ENCODE measurements around the gene TAF1B.
"Not testable (repeated sequence)": the region's sequence is repeated elsewhere in the genome, so short reads cannot be mapped to it uniquely, and the experiment has no call there.

The TAF1B gene

DNA sequence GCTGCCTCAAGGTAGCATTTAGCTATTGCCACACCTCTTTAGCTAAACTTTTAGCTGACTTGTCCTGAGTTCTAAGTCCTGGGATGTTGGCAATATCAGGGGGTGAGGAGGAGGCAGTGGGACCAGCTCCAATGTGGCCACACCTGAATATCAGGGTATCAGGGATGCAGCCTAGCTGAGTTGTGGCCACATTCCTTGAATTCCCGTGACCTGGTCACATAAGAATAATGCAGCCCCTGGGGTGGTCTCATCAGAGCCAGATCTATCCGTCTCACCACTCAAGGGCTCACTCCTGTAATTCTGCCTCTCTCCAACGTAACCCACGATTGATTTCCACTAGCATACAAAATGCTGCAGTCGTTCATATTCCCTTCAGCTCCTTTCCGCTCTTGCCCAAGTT lies 11.6 kb upstream of the TAF1B start:
- Histone ChIP-seq H3K9me3 (ENCODE audit: control insufficient read depth, insufficient read depth, low read length) (no peaks in the 10 kb centered on the region), H3K27me3 (ENCODE audit: control insufficient read depth, insufficient read depth, low read length) (no peaks in the 10 kb centered on the region), H3K4me1 (ENCODE audit: control insufficient read depth, insufficient read depth, low read length) (peaks cover 1% of the 10 kb centered on the region; the same call in 1 of the 2 replicates), H3K4me3 (ENCODE audit: low read length) (no peak overlapping the region), H3K36me3 (ENCODE audit: control insufficient read depth, insufficient read depth, low read length) (no peaks in the 10 kb centered on the region), H3K27ac (ENCODE audit: low read length) (no peak overlapping the region)
- no peak for DNase-seq (ENCODE audit: low read depth, low spot score)
- no CpG with 5 or more reads among the region's 6 CpGs for WGBS (ENCODE audit: insufficient coverage, insufficient read length)

DNA sequence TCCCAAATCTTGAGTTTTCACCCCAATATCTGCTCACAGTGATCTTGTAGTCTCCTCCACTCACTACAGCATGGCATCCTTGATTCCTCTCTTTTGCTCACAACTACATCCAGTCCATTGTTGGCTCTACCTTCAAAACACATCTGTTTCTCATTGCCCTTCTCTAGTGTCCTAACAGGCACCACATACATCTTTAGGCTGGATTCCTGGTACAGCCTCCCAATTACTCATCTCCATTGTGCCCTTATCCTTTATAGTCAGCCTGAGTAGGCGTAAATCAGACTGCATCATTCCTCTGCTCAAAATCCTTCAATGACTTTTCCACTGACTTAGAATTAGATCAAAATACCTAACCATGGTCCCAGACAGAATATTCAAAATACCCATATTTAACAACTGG lies 10.7 kb upstream of the TAF1B start:
- Histone ChIP-seq H3K36me3 (ENCODE audit: control insufficient read depth, insufficient read depth, low read length) (no peaks in the 10 kb centered on the region), H3K27me3 (ENCODE audit: control insufficient read depth, insufficient read depth, low read length) (no peaks in the 10 kb centered on the region), H3K4me3 (ENCODE audit: low read length) (no peak overlapping the region), H3K4me1 (ENCODE audit: control insufficient read depth, insufficient read depth, low read length) (peaks cover 1% of the 10 kb centered on the region; the same call in 1 of the 2 replicates), H3K9me3 (ENCODE audit: control insufficient read depth, insufficient read depth, low read length) (no peaks in the 10 kb centered on the region), H3K27ac (ENCODE audit: low read length) (no peak overlapping the region)
- WGBS (ENCODE audit: insufficient coverage, insufficient read length), result no CpG with 5 or more reads among the region's 1 CpG
- DNase-seq (ENCODE audit: low read depth, low spot score), result no peak

DNA sequence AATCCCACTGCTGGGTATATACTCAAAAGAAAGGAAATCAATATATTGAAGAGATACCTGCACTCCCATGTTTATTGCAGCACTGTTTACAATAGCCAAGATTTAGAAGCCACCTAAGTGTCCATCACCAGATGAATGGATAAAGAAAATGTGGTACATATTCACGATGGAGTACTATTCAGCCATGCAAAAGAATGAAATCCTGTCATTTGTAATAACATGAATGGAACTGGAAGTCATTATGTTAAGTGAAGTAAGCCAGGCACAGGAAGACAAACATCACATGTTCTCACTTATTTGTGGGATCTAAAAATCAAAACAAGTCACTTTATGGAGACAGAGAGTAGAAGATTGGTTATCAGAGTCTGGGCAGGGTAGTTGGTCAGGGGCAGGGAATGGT lies 8.2 kb upstream of the TAF1B start:
- H3K36me3 ChIP-seq (ENCODE audit: control insufficient read depth, insufficient read depth, low read length), result not testable (repeated sequence)

DNA sequence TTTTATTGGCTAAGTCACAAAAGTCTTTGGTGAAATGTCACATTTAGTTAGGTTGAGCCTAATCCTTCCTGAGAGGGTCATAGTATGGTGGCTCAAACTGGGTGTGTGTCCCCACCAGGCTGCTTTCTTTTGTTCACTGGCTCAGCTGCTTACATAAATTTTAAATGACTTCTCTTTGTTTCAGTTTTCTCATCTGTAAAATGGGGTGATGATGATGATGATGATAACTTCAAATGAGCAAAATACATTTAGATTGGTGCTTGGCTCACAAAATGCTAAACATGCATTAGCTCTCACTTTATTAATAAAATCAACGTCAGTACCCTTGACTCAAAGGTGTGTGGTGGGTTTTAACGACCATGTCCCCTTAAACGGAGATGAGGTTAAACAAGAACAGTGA lies 7.2 kb upstream of the TAF1B start:
- no peaks in the 10 kb centered on the region for H3K9me3 ChIP-seq (ENCODE audit: control insufficient read depth, insufficient read depth, low read length)
- no peak overlapping the region for H3K4me3 ChIP-seq (ENCODE audit: low read length)
- no peak for DNase-seq (ENCODE audit: low read depth, low spot score)
- no CpG with 5 or more reads among the region's 3 CpGs for WGBS (ENCODE audit: insufficient coverage, insufficient read length)
- H3K27ac ChIP-seq (ENCODE audit: low read length), result no peak overlapping the region
- no peaks in the 10 kb centered on the region for H3K27me3 ChIP-seq (ENCODE audit: control insufficient read depth, insufficient read depth, low read length)
- H3K36me3 ChIP-seq (ENCODE audit: control insufficient read depth, insufficient read depth, low read length), result no peaks in the 10 kb centered on the region
- 0 out of 2 replicates have a peak, but pooled peaks cover 1% of the 10 kb centered on the region for H3K4me1 ChIP-seq (ENCODE audit: control insufficient read depth, insufficient read depth, low read length)

More for the DNA sequence above, 8.2 kb upstream of the TAF1B start:
- H3K27ac ChIP-seq (ENCODE audit: low read length); H3K9me3 ChIP-seq (ENCODE audit: control insufficient read depth, insufficient read depth, low read length); H3K27me3 ChIP-seq (ENCODE audit: control insufficient read depth, insufficient read depth, low read length); H3K4me1 ChIP-seq (ENCODE audit: control insufficient read depth, insufficient read depth, low read length); DNase-seq (ENCODE audit: low read depth, low spot score); H3K4me3 ChIP-seq (ENCODE audit: low read length): not testable (repeated sequence)
- WGBS (ENCODE audit: insufficient coverage, insufficient read length), result no CpG with 5 or more reads among the region's 1 CpG

DNA sequence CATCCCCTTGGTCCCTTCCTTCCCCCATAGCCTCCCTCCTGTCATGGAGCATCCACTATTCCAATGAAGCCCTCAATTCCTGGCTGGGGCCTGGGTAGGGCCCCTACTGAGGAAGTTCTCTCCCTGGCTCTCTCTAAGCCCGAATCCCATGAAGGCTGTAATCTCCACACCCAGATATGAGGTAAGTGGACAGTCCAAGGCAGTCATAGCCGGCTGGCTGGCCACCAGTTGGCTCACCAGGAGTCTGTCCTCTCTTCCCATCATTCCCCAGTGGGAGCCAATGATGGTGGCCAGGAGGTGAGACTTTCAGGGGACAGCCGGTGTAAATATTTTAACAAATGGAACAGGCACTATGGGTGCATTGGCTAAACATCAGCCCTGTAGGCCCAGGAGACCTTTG lies 6.8 kb upstream of the TAF1B start:
- WGBS (ENCODE audit: insufficient coverage, insufficient read length), result no CpG with 5 or more reads among the region's 3 CpGs
- H3K4me3 ChIP-seq (ENCODE audit: low read length), result no peak overlapping the region
- H3K27me3 ChIP-seq (ENCODE audit: control insufficient read depth, insufficient read depth, low read length), result no peaks in the 10 kb centered on the region
- no peaks in the 10 kb centered on the region for H3K36me3 ChIP-seq (ENCODE audit: control insufficient read depth, insufficient read depth, low read length)
- DNase-seq (ENCODE audit: low read depth, low spot score), result no peak
- H3K9me3 ChIP-seq (ENCODE audit: control insufficient read depth, insufficient read depth, low read length), result no peaks in the 10 kb centered on the region
- no peak overlapping the region for H3K27ac ChIP-seq (ENCODE audit: low read length)
- 0 out of 2 replicates have a peak, but pooled peaks cover 1% of the 10 kb centered on the region for H3K4me1 ChIP-seq (ENCODE audit: control insufficient read depth, insufficient read depth, low read length)

DNA sequence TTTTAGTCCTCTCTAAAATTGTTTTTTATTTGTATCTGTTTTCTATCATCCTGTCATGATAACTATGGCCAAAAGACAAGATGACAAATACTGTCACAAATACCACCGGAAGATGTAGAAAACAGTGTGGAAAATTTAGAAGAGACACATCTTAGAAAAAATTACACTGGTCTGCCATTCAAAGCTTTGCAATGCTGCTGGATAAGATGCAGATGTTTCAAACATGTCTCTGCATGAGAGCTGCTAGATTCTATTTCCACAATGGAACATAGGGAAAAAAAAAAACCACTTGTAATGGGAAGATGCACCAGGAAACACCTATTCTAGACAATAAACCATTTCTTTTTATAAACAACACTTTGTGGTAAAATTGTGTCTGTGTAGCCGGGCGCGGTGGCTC lies 5.8 kb upstream of the TAF1B start:
- H3K27ac ChIP-seq (ENCODE audit: low read length), result no peak overlapping the region

DNA sequence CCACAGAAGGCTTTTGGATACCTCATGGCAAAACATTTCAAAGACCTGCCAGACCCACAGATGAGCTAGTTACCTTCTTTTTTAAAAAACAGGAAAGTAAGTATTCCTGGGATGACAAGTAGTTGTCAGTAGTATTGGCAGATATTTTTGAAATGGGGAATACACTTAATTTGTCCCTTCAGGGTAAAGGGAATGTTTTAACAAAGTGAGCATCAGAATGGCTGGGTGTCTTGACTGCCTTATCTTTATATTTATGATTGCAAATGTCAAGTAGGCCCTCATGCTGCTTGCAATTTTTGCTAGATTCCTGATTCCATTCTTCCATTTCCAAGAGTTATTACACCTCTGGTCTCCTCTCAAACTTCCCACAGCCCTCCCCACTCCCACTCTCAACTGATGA lies 4.9 kb upstream of the TAF1B start:
- DNase-seq (ENCODE audit: low read depth, low spot score), result no peak
- H3K27me3 ChIP-seq (ENCODE audit: control insufficient read depth, insufficient read depth, low read length), result no peaks in the 10 kb centered on the region
- H3K9me3 ChIP-seq (ENCODE audit: control insufficient read depth, insufficient read depth, low read length), result no peaks in the 10 kb centered on the region
- no peak overlapping the region for H3K27ac ChIP-seq (ENCODE audit: low read length)
- H3K4me3 ChIP-seq (ENCODE audit: low read length), result no peak overlapping the region
- no peaks in the 10 kb centered on the region for H3K4me1 ChIP-seq (ENCODE audit: control insufficient read depth, insufficient read depth, low read length)
- H3K36me3 ChIP-seq (ENCODE audit: control insufficient read depth, insufficient read depth, low read length), result no peaks in the 10 kb centered on the region

More for the DNA sequence above, 5.8 kb upstream of the TAF1B start:
- Histone ChIP-seq H3K36me3 (ENCODE audit: control insufficient read depth, insufficient read depth, low read length) (no peaks in the 10 kb centered on the region), H3K9me3 (ENCODE audit: control insufficient read depth, insufficient read depth, low read length) (no peaks in the 10 kb centered on the region), H3K4me1 (ENCODE audit: control insufficient read depth, insufficient read depth, low read length) (no peaks in the 10 kb centered on the region), H3K27me3 (ENCODE audit: control insufficient read depth, insufficient read depth, low read length) (no peaks in the 10 kb centered on the region), H3K4me3 (ENCODE audit: low read length) (no peak overlapping the region)
- DNase-seq (ENCODE audit: low read depth, low spot score), result no peak
- no CpG with 5 or more reads among the region's 4 CpGs for WGBS (ENCODE audit: insufficient coverage, insufficient read length)

DNA sequence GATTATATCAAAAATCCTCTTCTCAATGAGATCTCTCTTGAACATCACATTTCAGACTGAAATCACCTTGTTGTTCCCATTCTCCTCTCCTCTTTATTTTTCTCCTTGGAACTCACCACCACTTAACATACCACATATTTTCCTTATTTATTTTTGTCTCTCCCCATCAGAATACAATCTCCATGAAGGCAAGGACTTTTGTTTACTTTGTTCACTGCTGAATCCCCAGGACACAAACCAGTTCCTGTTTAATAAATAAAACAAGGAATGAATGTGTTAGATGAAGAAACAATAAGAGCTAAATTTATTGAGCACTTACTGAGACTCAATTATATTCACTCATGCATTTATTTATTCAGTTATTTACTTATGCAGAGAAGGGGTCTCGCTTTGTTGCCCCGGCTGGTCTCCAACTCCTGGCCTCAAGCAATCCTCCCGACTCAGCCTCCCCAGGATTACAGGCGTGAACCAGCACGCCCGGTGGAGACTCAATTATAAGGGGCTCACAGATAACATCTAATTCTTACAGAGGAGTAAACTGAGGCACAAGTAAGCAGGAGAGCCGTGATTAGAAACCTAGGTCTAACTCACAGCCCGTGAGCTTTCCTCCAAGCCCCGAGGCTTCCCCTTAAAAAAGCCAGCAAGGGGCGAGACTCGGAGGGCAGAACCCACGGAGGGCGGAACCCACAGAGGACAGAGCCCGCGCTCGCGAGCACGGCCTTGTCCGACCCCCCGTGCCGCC lies 616 bp upstream of the TAF1B start:
- peaks cover 10% of the 10 kb centered on the region; the same call in 1 of the 2 replicates for H3K36me3 ChIP-seq (ENCODE audit: control insufficient read depth, insufficient read depth, low read length)
- H3K4me1 ChIP-seq (ENCODE audit: control insufficient read depth, insufficient read depth, low read length), result no peaks in the 10 kb centered on the region
- DNase-seq (ENCODE audit: low read depth, low spot score), result no peak
- no peaks in the 10 kb centered on the region for H3K9me3 ChIP-seq (ENCODE audit: control insufficient read depth, insufficient read depth, low read length)
- no peak overlapping the region for H3K27ac ChIP-seq (ENCODE audit: low read length)
- H3K4me3 ChIP-seq (ENCODE audit: low read length), result peak overlapping the region; percentile 86; the same call in 1 of the 2 replicates
- WGBS (ENCODE audit: insufficient coverage, insufficient read length), result no CpG with 5 or more reads among the region's 21 CpGs
- H3K27me3 ChIP-seq (ENCODE audit: control insufficient read depth, insufficient read depth, low read length), result no peaks in the 10 kb centered on the region

DNA sequence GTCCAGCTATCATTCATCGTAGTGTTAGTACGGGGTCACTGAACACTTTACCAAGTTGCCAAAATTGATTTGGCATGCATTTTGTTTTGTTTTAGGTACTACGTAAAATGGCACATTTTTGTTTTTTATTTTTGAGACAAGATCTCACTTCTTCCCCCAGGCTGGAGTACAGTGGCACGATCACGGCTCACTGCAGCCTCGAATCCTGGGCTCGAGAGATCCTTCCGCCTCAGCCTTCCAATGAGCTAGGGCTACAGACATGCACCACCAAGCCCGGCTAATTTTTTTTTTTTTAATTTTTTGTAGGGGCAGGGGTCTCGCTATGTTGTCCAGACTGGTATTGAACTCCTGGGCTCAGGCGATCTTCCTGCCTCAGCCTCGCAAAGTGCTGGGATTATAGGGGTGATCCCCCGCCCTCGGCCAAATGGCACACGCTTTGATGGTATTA lies 786 bp downstream of the TAF1B start:
- peak overlapping the region; percentile 86; the same call in 1 of the 2 replicates for H3K4me3 ChIP-seq (ENCODE audit: low read length)
- no peaks in the 10 kb centered on the region for H3K4me1 ChIP-seq (ENCODE audit: control insufficient read depth, insufficient read depth, low read length)
- H3K27ac ChIP-seq (ENCODE audit: low read length), result no peak overlapping the region
- H3K9me3 ChIP-seq (ENCODE audit: control insufficient read depth, insufficient read depth, low read length), result no peaks in the 10 kb centered on the region
- H3K27me3 ChIP-seq (ENCODE audit: control insufficient read depth, insufficient read depth, low read length), result no peaks in the 10 kb centered on the region
- no CpG with 5 or more reads among the region's 15 CpGs for WGBS (ENCODE audit: insufficient coverage, insufficient read length)
- DNase-seq (ENCODE audit: low read depth, low spot score), result no peak
- peaks cover 10% of the 10 kb centered on the region; the same call in 1 of the 2 replicates for H3K36me3 ChIP-seq (ENCODE audit: control insufficient read depth, insufficient read depth, low read length)

DNA sequence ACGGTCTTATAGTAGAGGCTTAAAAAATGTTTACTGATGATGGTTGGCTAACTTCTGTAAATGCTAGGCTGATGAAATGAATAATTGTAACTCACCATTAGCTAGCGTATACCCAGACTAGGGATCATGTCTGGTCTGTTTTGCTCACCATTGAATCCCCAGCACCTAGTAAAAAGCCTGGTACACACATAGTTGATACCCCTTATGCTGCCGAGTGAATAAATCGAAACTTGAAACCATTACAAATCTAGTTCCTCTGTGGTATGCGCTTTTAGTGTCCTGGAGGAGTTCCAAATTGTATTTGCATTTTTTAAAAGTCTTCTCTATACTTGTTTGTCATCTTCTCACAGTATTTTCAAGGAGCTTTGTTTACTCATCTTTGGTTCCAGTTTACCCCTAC lies 1.3 kb downstream of the TAF1B start:
- DNase-seq (ENCODE audit: low read depth, low spot score), result no peak

DNA sequence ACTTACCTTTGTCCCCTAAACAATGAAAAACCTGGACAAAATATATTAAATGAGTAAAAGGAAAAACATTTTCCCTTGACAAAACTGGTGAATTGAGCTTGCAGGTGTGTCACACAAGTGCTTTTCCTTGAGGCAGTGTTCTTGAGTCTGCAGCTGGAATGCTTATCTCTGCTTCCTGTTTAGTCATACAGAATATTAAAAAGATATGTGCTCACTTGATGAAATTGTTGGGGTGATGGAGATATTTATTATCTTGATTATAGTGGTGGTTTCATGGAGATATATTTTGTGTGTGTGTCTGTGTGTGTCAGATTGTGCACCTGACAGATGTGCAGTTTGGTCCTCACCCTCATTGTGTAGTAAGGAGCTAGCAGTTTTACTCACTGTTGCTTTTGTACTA lies 3.3 kb downstream of the TAF1B start:
- DNase-seq (ENCODE audit: low read depth, low spot score), result no peak
- Histone ChIP-seq H3K36me3 (ENCODE audit: control insufficient read depth, insufficient read depth, low read length) (peaks cover 14% of the 10 kb centered on the region; the same call in 1 of the 2 replicates), H3K9me3 (ENCODE audit: control insufficient read depth, insufficient read depth, low read length) (no peaks in the 10 kb centered on the region), H3K4me3 (ENCODE audit: low read length) (no peak overlapping the region), H3K27ac (ENCODE audit: low read length) (no peak overlapping the region), H3K4me1 (ENCODE audit: control insufficient read depth, insufficient read depth, low read length) (no peaks in the 10 kb centered on the region), H3K27me3 (ENCODE audit: control insufficient read depth, insufficient read depth, low read length) (no peaks in the 10 kb centered on the region)

More for the DNA sequence above, 1.3 kb downstream of the TAF1B start:
- H3K27me3 ChIP-seq (ENCODE audit: control insufficient read depth, insufficient read depth, low read length), result no peaks in the 10 kb centered on the region
- H3K4me3 ChIP-seq (ENCODE audit: low read length), result no peak overlapping the region; the same call in 1 of the 2 replicates
- H3K36me3 ChIP-seq (ENCODE audit: control insufficient read depth, insufficient read depth, low read length), result peaks cover 10% of the 10 kb centered on the region; the same call in 1 of the 2 replicates
- no peaks in the 10 kb centered on the region for H3K4me1 ChIP-seq (ENCODE audit: control insufficient read depth, insufficient read depth, low read length)
- H3K27ac ChIP-seq (ENCODE audit: low read length), result no peak overlapping the region
- no peaks in the 10 kb centered on the region for H3K9me3 ChIP-seq (ENCODE audit: control insufficient read depth, insufficient read depth, low read length)
- no CpG with 5 or more reads among the region's 5 CpGs for WGBS (ENCODE audit: insufficient coverage, insufficient read length)

All from iPS DF 6.9 (cell line).